Left lung (tissue), 10 donors: ENCODE measurements around the gene LCORL. TPM values are rescaled to one million over a fixed set of nuclear protein-coding genes. Genes with fewer than 3 reads are reported as not detected.
A peak's percentile ranks its signal among the peaks of the same experiment; 100 is the strongest.

ENCODE experiments used
- ATAC-seq: fragments of 200-7000 bp; cut with Tn5 transposase; one replicate; pipeline ENCODE4 v1.9.1; 2020; ENCODE audit warnings: moderate library complexity
- DNase-seq, 4 donors: peaks; one replicate each; pipeline ENCODE4 v3.0.0-alpha.2; 2013 to 2020
- H3K27ac ChIP-seq, 2 donors: fragments of 200-600 bp; sonication (generic) in 1 of 2; one replicate each; pipeline versions ENCODE4 v1.5.0 to v1.8.0; 2020 to 2021
- H3K27me3 ChIP-seq, 2 donors: fragments of 200-600 bp; sonication (generic) in 1 of 2; one replicate each; pipeline versions ENCODE4 v1.5.0 to v1.8.0; 2020 to 2021
- H3K36me3 ChIP-seq, 2 donors: fragments of 200-600 bp; sonication (generic) in 1 of 2; one replicate each; pipeline versions ENCODE4 v1.5.0 to v1.8.0; 2020 to 2021
- H3K4me1 ChIP-seq, 2 donors: fragments of 200-600 bp; one replicate each; pipeline ENCODE4 v1.8.0; 2021
- H3K4me3 ChIP-seq, 2 donors: fragments of 200-600 bp; sonication (generic) in 1 of 2; one replicate each; pipeline versions ENCODE4 v1.5.0 to v1.8.0; 2020 to 2021; ENCODE audit warnings: mild to moderate bottlenecking in 1 of 2
- H3K9me3 ChIP-seq, 2 donors: fragments of 200-600 bp; sonication (generic) in 1 of 2; one replicate each; pipeline versions ENCODE4 v1.5.0 to v1.8.0; 2020 to 2021
- intact Hi-C, 2 donors: fragments of 100-400 bp; cut with DNase I; formaldehyde crosslinking; loops; one replicate each; pipeline versions ENCODE4 v1.11.2 to v1.14.2; 2022
- polyA plus RNA-seq, 6 donors: library from polyadenylated mRNA; unstranded; fragments of 120-200 nt; gene quantifications; one replicate each; pipeline ENCODE4 v1.2.1, GENCODE V29; 2013; ENCODE audit not compliant: insufficient read length in 6 of 6
- total RNA-seq, 2 donors: library from RNA; stranded (reverse); fragmentation: NEBNext Ultra II Directional; extraction: Animal tissue kit (Norgen Biotek cat#: 25700); gene quantifications; one replicate each; pipeline ENCODE4 v1.2.1, GENCODE V29; 2021
- TF ChIP-seq, protein P1 (sequence below), 2 donors: fragments of 200-600 bp; sonication (generic) in 1 of 2; IDR thresholded peaks; one replicate each; pipeline versions ENCODE4 v1.5.0 to v1.8.0; 2021; ENCODE audit warnings: antibody characterized with exemption in 2 of 2
- donor health status: DM: no; HTN: yes; CAD: no.
- donor health status: DM: no; HTN: no; CAD: no.

Gene LCORL
- total and polyA plus RNA-seq, 8 donors = 12.2 to 20.9 (median 17.5) TPM

DNA sequence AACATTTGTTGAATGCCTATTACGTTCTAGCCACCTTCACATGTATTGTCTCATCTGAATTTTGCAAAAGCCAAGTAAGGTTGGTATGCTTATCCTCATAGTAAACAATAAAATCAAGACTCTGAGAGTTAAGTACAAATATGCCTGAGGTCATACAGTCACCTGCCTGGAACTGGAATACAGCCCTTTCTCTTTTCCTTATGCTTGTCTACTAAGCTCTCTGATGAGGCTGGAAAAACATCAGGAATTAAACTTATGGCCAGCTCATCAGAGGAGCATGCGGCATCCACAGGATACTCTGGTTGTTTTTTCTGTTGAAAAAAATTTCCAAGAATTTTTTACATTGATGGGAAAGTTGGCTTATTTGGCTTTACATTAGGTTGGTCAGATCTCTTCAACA, 175.3 kb downstream of the LCORL start:
- no peak overlapping the region for H3K4me3 ChIP-seq
- intact Hi-C loops = no loop called here
- TF ChIP-seq, protein P1, sequence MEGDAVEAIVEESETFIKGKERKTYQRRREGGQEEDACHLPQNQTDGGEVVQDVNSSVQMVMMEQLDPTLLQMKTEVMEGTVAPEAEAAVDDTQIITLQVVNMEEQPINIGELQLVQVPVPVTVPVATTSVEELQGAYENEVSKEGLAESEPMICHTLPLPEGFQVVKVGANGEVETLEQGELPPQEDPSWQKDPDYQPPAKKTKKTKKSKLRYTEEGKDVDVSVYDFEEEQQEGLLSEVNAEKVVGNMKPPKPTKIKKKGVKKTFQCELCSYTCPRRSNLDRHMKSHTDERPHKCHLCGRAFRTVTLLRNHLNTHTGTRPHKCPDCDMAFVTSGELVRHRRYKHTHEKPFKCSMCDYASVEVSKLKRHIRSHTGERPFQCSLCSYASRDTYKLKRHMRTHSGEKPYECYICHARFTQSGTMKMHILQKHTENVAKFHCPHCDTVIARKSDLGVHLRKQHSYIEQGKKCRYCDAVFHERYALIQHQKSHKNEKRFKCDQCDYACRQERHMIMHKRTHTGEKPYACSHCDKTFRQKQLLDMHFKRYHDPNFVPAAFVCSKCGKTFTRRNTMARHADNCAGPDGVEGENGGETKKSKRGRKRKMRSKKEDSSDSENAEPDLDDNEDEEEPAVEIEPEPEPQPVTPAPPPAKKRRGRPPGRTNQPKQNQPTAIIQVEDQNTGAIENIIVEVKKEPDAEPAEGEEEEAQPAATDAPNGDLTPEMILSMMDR (IDR thresholded peaks at IDR 0.05) = no peak
- H3K9me3 ChIP-seq = no peaks in the 10 kb centered on the region
- DNase-seq (no peak), ATAC-seq (no peak)
- peaks cover 0 to 22% of the 10 kb centered on the region in 2 donors for H3K36me3 ChIP-seq
- H3K4me1 ChIP-seq = no peaks in the 10 kb centered on the region
- H3K27ac ChIP-seq = no peak overlapping the region
- H3K27me3 ChIP-seq = no peaks in the 10 kb centered on the region

DNA sequence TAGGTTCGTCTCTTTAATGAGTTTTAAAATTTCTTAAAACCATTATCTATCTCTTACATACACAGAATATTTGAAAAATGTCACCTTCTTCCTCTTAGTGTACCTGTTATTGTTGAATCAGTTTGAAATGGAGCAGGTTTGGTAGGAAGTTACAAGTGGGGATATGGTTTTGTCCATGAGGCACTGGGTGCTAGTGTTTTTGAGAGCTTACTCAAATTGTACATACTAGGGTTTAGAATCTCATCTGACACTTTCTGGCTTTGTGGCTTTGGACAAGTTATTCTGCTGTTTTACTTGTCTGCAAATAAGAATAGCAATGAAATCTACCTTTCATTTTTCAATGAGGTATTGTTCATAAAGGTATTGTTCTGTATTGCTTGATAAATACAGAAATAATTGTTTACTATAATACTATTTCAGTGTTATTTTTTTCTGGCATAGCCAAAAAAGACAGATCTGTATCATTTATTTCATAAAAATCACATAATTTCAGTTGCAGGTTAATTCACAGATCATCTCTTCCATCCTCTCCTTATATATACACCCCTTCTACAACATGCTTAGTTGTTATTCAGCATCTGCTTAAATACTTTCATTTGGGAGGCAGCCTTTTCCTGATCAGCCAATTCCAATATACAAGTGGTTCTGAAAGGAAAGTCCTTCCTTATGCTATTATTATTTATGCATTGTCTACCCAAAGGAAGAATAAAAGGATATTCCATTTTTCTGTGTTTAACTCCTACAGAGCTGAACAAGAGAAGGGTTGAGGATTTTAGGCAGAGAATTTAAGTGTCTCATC, 197.5 kb downstream of the LCORL start:
- Histone ChIP-seq H3K36me3 (no peaks in the 10 kb centered on the region), H3K9me3 (no peaks in the 10 kb centered on the region), H3K27me3 (no peaks in the 10 kb centered on the region), H3K4me3 (no peak overlapping the region), H3K4me1 (no peaks in the 10 kb centered on the region), H3K27ac (no peak overlapping the region)
- intact Hi-C loops = no loop called here
- TF ChIP-seq, protein P1 (IDR thresholded peaks at IDR 0.05) = no peak
- no peak for DNase-seq
- ATAC-seq = no peak

DNA sequence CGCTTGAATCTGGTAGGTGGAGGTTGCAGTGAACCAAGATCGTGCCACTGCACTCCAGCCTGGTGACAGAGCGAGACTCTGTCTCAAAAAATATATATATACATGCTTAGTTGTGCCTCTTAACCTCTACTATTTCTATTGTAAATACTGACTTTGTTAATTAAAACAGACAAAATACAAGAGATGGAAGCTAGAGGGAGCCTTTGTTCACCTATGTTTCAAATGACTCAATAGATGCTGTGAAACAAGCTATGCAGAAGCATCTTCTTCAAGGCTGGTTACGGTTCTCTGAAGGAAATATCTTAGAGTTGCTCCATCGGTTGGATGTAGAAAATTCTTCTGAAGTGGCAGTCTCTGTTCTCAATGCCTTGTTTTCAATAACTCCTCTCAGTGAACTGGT, 204.5 kb downstream of the LCORL start:
- intact Hi-C loops = no loop called here

DNA sequence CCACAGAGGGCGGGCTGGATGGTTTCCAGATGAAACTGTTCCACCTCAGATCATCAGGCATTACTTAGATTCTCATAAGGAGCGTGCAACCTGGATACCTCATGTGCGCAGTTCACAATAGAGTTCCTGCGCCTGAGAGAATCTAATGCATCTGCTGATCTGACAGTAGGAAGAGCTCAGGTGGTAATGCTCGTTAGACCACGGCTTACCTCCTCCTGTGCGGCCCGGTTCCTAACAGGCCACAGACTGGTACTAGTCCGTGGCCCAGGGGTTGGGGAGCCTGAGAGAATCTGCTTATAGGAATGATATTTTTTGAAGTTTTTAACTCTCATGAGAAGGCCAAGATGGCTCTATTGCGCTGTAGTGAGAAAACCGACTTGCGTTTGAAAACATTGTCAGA, 205.4 kb downstream of the LCORL start:
- H3K9me3 ChIP-seq = no peaks in the 10 kb centered on the region
- peaks cover 0 to 20% of the 10 kb centered on the region in 2 donors for H3K4me1 ChIP-seq
- no peak overlapping the region for H3K27ac ChIP-seq
- DNase-seq = peak in 1 of 4 donors; percentile 58
- no peak overlapping the region for H3K4me3 ChIP-seq
- no peak for ATAC-seq
- intact Hi-C loops = no loop called here
- no peaks in the 10 kb centered on the region for H3K27me3 ChIP-seq
- TF ChIP-seq, protein P1 (IDR thresholded peaks at IDR 0.05) = no peak
- no peaks in the 10 kb centered on the region for H3K36me3 ChIP-seq

More for the DNA sequence above, 204.5 kb downstream of the LCORL start:
- DNase-seq (peak in 2 of 4 donors; percentile 22 to 56), ATAC-seq (peak; percentile 88)
- Histone ChIP-seq H3K36me3 (no peaks in the 10 kb centered on the region), H3K9me3 (no peaks in the 10 kb centered on the region), H3K27ac (no peak overlapping the region), H3K4me1 (peaks cover 0 to 11% of the 10 kb centered on the region in 2 donors), H3K4me3 (no peak overlapping the region), H3K27me3 (no peaks in the 10 kb centered on the region)
- TF ChIP-seq, protein P1 (IDR thresholded peaks at IDR 0.05) = peak; percentile 7 to 30

DNA sequence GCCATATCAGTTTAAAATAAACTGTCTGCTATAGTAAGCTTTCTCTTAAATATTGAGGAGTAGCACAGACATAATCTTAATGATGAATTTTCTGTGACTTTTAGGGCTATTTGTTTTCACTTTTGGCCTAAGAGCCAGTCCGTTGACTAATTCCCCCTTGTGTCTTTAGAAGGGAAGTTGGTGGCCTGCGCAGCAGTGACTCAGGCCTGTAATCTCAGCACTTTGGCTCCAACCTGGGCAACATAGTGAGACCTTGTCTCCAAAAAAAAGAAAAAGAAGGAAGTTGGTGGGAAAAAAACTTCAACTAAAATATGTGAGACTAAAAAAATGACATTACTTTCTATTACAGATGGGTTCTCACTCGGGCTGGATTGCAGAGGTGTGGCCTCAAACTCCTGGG, 207.4 kb downstream of the LCORL start:
- H3K27me3 ChIP-seq = no peaks in the 10 kb centered on the region
- no peak overlapping the region for H3K27ac ChIP-seq
- H3K36me3 ChIP-seq = no peaks in the 10 kb centered on the region
- no peak overlapping the region for H3K4me3 ChIP-seq
- H3K4me1 ChIP-seq = peaks cover 5 to 30% of the 10 kb centered on the region in 2 donors
- TF ChIP-seq, protein P1 (IDR thresholded peaks at IDR 0.05) = no peak
- ATAC-seq (no peak), DNase-seq (no peak)
- no peaks in the 10 kb centered on the region for H3K9me3 ChIP-seq
- intact Hi-C loops = no loop called here
